Measurements from ENCODE around the gene GPR39. TPM values are rescaled to one million over a fixed set of nuclear protein-coding genes. Genes with fewer than 3 reads are reported as not detected.
"Not testable (repeated sequence)": the region's sequence is repeated elsewhere in the genome, so short reads cannot be mapped to it uniquely, and the experiment has no call there.

Gene GPR39
- total RNA-seq, 1 donor from 2014 or later = not detected

GRCh38 chr2:132475615-132476014, 59.0 kb downstream of the GPR39 start:
- ATAC-seq (ENCODE audit: poor library complexity) = no peak
- no peak for DNase-seq
- intact Hi-C loops (cut with DNase I) = no loop called here

DNA sequence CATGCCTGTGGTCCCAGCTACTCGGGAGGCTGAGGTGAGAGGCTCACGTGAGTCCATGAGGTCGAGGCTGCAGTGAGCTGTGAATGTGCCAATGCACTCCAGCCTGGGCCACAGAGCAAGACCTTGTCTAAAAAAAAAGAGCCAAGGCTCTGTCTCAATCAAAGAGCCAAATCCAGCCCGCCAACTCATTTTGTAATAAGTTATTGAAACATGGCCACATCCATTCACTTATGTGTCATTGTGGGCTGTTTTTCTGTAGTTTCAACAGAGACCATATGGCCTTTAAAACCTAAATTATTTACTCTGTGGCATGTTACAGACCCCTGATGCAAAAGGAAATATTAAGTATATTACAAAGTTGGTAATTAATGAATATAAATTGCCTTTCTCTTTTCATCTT, 60.8 kb downstream of the GPR39 start:
- intact Hi-C loops (cut with DNase I) = no loop called here
- DNase-seq (no peak), ATAC-seq (ENCODE audit: poor library complexity) (no peak)

GRCh38 chr2:132477962-132478361, 61.4 kb downstream of the GPR39 start:
- no peak for ATAC-seq (ENCODE audit: poor library complexity)
- intact Hi-C loops (cut with DNase I) = no loop called here

GRCh38 chr2:132478461-132479105, 62.0 kb downstream of the GPR39 start:
- no peak for ATAC-seq (ENCODE audit: poor library complexity)
- DNase-seq = no peak
- intact Hi-C loops (cut with DNase I) = no loop called here

More at GRCh38 chr2:132477962-132478361, 61.4 kb downstream of the GPR39 start:
- no peak for DNase-seq

- intact Hi-C loops (cut with DNase I) = no loop called here
- no peak for DNase-seq
- ATAC-seq (ENCODE audit: poor library complexity) = no peak
Measured at GRCh38 chr2:132479155-132479554, 62.5 kb downstream of the GPR39 start.

GRCh38 chr2:132482821-132483220, 66.2 kb downstream of the GPR39 start:
- intact Hi-C loops (cut with DNase I) = no loop called here
- DNase-seq (no peak), ATAC-seq (ENCODE audit: poor library complexity) (no peak)

GRCh38 chr2:132484144-132484543, 67.5 kb downstream of the GPR39 start:
- intact Hi-C loops (cut with DNase I) = no loop called here
- ATAC-seq (ENCODE audit: poor library complexity) (no peak), DNase-seq (no peak)

DNA sequence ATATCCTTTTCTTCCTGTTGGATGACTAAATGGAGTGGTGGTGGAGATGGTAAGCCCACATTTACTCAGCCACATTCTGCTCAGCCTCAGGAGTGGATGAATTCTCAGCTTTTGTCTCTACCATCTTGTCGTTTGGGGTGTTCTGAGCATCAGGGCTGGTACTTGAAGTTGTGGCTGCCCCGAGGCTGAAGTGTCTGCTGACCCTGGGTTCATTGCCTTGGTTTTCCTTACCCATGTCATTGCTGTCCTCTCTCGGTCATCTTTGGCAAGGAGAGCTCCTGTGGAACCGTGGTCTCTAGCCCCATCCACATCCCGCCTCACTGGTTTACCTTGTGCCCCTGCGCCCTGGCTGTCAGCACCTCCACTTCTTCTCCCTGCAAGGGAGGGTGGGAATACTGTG, 71.9 kb downstream of the GPR39 start:
- ATAC-seq (ENCODE audit: poor library complexity) (no peak), DNase-seq (no peak)
- intact Hi-C loops (cut with DNase I) = no loop called here

GRCh38 chr2:132489150-132489549, 72.5 kb downstream of the GPR39 start:
- intact Hi-C loops (cut with DNase I) = no loop called here
- ATAC-seq (ENCODE audit: poor library complexity) = no peak
- DNase-seq = peak; percentile 44

- ATAC-seq (ENCODE audit: poor library complexity) = no peak
- intact Hi-C loops (cut with DNase I) = no loop called here
- DNase-seq = no peak
Measured at GRCh38 chr2:132495881-132496280, 79.3 kb downstream of the GPR39 start.

DNA sequence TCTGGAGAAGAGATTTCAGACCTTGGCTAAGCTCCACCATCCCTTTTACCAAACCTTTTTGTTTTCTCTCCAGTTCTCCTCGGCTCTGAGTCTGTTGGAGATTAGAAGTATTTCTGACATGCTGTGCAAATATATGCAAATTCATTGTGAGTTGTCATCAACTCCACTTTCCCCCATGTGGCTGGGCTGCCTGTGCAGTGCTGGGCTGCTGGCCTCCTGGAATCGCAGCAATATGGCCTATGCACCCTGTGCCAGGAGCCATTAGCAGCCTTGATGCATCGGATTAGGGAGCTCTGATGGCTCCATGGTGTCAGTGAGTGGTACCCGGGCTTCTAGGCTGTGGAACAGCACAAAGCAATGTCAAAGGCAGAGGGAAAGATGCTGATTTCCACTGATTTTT, 80.0 kb downstream of the GPR39 start:
- intact Hi-C loops (cut with DNase I) = no loop called here
- DNase-seq = no peak
- ATAC-seq (ENCODE audit: poor library complexity) = no peak

- DNase-seq (no peak), ATAC-seq (ENCODE audit: poor library complexity) (no peak)
- intact Hi-C loops (cut with DNase I) = no loop called here
Measured at GRCh38 chr2:132497591-132497990, 81.0 kb downstream of the GPR39 start.

DNA sequence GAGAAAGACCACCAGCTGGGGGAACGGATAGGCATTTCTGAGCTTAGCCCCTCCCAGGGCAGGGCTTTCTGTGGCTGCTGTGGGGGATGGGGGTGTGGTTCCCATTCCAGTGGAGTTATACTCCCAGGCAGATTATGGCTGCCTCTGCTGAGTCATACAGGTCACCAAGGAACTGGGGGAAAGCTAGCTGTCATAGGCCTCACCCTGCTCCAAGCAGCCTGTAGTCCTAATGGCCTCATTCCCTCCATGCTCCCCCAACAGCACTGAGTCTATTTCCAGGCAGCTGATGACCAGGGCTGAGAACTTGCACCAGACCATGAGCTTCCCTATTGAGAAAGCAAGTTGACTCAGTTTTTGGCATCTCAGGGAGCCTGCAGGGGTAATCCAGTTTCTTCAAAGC, 87.1 kb downstream of the GPR39 start:
- DNase-seq = no peak
- intact Hi-C loops (cut with DNase I) = no loop called here
- no peak for ATAC-seq (ENCODE audit: poor library complexity)

- DNase-seq (no peak), ATAC-seq (ENCODE audit: poor library complexity) (no peak)
- intact Hi-C loops (cut with DNase I) = no loop called here
Measured at GRCh38 chr2:132515010-132515409, 98.4 kb downstream of the GPR39 start.

DNA sequence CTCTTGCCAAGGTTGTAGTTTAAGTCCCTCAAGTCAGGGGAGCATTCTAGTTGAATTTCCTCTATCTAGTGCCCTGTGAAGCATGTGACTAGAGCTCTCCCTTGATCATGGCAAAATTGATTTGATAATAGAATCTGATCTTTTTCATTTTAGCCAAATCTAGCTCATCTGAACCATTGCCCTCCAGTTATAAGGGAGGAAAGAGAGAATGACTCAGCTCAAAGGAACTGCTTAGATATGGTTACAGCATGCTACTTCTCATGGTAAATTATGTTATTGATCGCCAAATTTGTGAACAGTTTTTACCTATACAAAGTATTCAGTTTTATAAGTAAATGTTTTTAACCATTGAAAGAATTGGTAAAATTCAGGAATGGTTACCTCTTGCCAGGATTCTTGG, 100.8 kb downstream of the GPR39 start:
- DNase-seq = no peak
- no peak for ATAC-seq (ENCODE audit: poor library complexity)
- intact Hi-C loops (cut with DNase I) = no loop called here

DNA sequence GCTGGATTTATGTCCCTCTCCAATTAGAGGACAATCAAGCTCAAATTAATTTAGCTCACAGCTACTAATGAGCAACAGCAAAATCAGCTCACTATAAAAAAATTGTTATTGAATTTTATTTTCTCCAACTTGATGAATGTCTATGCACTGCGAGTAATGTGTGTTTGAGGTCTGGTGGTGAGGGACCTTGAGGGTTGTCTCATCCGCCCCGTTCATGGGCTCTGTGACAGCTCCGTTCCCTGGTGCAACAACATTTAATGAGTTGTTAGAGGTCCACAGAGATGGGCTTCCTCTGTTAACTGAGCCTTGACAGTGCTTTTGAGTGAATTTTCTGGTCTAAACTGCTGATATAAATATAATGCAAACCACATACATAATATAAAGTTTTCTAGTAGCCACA, 101.7 kb downstream of the GPR39 start:
- intact Hi-C loops (cut with DNase I) = no loop called here
- ATAC-seq (ENCODE audit: poor library complexity) (no peak), DNase-seq (no peak)

GRCh38 chr2:132519566-132519965, 103.0 kb downstream of the GPR39 start:
- ATAC-seq (ENCODE audit: poor library complexity) (no peak), DNase-seq (no peak)
- intact Hi-C loops (cut with DNase I) = no loop called here

- intact Hi-C loops (cut with DNase I) = no loop called here
- ATAC-seq (ENCODE audit: poor library complexity) (no peak), DNase-seq (no peak)
Measured at GRCh38 chr2:132521341-132521740, 104.7 kb downstream of the GPR39 start.

GRCh38 chr2:132522901-132523300, 106.3 kb downstream of the GPR39 start:
- intact Hi-C loops (cut with DNase I) = no loop called here
- ATAC-seq (ENCODE audit: poor library complexity) = no peak
- DNase-seq = no peak

DNA sequence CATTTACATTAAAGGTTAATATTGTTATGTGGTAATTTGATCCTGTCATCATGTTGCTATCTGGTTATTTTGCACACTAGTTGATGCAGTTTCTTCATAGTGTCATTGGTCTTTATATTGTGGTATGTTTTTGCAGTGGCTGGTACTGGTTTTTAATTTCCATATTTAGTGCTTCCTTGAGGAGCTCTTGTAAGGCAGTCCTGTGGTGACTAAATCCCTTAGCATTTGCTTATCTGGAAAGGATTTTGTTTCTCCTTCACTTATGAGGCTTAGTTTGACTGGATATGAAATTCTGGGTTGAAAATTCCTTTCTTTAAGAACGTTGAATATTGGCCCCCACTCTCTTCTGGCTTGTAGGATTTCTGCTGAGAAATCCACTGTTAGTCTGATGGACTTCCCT, 120.5 kb downstream of the GPR39 start:
- ATAC-seq (ENCODE audit: poor library complexity) = not testable (repeated sequence)

DNA sequence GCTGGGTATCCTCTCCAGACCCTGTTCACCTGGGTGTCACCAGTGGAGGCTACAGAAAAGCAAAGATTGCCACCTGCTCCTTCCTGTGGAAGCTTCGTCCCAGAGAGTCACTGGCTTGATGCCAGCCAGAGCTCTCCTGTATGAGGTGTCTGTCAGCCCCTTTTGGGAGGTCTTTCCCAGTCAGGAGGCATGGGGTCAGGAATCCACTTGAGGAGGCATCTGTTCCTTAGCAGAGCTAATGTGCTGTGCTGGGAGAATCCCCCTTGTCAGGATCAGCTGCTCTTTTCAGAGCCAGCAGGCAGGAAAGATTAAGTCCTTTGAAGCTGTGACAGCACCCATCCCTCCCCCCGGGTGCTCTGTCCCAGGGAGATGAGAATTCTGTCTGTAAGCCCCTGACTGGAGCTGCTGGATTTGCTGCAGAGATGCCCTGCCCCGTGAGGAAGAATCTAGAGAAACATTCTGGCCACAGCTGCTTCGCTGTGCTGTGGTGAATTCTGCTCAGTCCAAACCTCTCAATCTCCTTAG, 121.8 kb downstream of the GPR39 start:
- intact Hi-C loops (cut with DNase I) = no loop called here

More for the DNA sequence above, 120.5 kb downstream of the GPR39 start:
- intact Hi-C loops (cut with DNase I); DNase-seq: not testable (repeated sequence)

More for the DNA sequence above, 121.8 kb downstream of the GPR39 start:
- ATAC-seq (ENCODE audit: poor library complexity) (no peak), DNase-seq (no peak)
